Neural cell (in vitro differentiated cells): ENCODE measurements around the gene NDUFAB1.
"Not testable (repeated sequence)": the region's sequence is repeated elsewhere in the genome, so short reads cannot be mapped to it uniquely, and the experiment has no call there.

Experiments used
- EZH2 ChIP-seq: fragments of 200-600, 300-800 bp; shearing (Covaris generic), sonication (generic); IDR thresholded peaks from 2 replicates; pipeline ENCODE4 v1.6.1; 2014; ENCODE audit warnings: antibody characterized with exemption, low read length, borderline replicate concordance, mild to moderate bottlenecking; ENCODE audit not compliant: insufficient read depth, poor library complexity, severe bottlenecking
- POLR2AphosphoS5 ChIP-seq: IDR thresholded peaks from 2 replicates; pipeline ENCODE4 v1.6.1; 2012
- TAF1 ChIP-seq: IDR thresholded peaks from 2 replicates; pipeline ENCODE4 v1.6.1; 2012; ENCODE audit warnings: low read depth
- TF ChIP-seq, protein P1 (sequence below): fragments of 450-650 bp; IDR thresholded peaks from 2 replicates; pipeline ENCODE4 v1.5.1; 2014; ENCODE audit warnings: antibody characterized with exemption, mild to moderate bottlenecking, moderate library complexity; ENCODE audit not compliant: poor library complexity, severe bottlenecking

DNA sequence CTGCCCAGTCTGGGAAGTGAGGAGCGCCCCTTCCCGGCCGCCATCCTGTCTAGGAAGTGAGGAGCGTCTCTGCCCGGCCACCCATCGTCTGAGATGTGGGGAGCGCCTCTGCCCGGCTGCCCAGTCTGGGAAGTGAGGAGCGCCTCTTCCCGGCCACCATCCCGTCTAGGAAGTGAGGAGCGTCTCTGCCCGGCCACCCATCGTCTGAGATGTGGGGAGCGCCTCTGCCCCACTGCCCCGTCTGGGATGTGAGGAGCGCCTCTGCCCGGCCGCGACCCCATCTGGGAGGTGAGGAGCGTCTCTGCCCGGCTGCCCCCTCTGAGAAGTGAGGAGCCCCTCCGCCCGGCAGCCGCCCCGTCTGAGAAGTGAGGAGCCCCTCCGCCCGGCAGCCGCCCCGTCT is 12.8 kb downstream of the NDUFAB1 start:
- TF ChIP-seq, protein P1, sequence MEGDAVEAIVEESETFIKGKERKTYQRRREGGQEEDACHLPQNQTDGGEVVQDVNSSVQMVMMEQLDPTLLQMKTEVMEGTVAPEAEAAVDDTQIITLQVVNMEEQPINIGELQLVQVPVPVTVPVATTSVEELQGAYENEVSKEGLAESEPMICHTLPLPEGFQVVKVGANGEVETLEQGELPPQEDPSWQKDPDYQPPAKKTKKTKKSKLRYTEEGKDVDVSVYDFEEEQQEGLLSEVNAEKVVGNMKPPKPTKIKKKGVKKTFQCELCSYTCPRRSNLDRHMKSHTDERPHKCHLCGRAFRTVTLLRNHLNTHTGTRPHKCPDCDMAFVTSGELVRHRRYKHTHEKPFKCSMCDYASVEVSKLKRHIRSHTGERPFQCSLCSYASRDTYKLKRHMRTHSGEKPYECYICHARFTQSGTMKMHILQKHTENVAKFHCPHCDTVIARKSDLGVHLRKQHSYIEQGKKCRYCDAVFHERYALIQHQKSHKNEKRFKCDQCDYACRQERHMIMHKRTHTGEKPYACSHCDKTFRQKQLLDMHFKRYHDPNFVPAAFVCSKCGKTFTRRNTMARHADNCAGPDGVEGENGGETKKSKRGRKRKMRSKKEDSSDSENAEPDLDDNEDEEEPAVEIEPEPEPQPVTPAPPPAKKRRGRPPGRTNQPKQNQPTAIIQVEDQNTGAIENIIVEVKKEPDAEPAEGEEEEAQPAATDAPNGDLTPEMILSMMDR = not testable (repeated sequence)
- not testable (repeated sequence) for TF ChIP-seq POLR2AphosphoS5, EZH2, TAF1
